Lung (tissue), 12 donors: ENCODE results near the gene ACOT7. TPM values are rescaled to one million over a fixed set of nuclear protein-coding genes. Genes with fewer than 3 reads are reported as not detected.
A peak's percentile ranks its signal among the peaks of the same experiment; 100 is the strongest.
"Not testable (repeated sequence)": the region's sequence is repeated elsewhere in the genome, so short reads cannot be mapped to it uniquely, and the experiment has no call there.

Experiments used
- ATAC-seq: fragments of 200-7000 bp; cut with Tn5 transposase; one replicate; pipeline ENCODE4 v1.9.1; 2020; ENCODE audit warnings: moderate number of reproducible peaks; ENCODE audit not compliant: insufficient read depth, low FRiP score
- DNase-seq, 3 donors: peaks; one replicate each; pipeline ENCODE4 v3.0.0-alpha.2; 2013 to 2017
- H3K27ac ChIP-seq, 2 donors: one replicate each; pipeline ENCODE4 v1.5.1; 2013; ENCODE audit warnings: mild to moderate bottlenecking in 2 of 2, moderate library complexity in 2 of 2, control low read depth in 1 of 2, inconsistent platforms in 1 of 2, low read depth in 1 of 2, low read length in 1 of 2
- H3K27me3 ChIP-seq, 3 donors: one replicate each; pipeline ENCODE4 v1.5.1; 2013; ENCODE audit warnings: low read length in 2 of 3; ENCODE audit not compliant: control insufficient read depth in 3 of 3, insufficient read depth in 3 of 3
- H3K36me3 ChIP-seq, 4 donors: one replicate each; pipeline ENCODE4 v1.5.1; 2013; ENCODE audit warnings: low read length in 4 of 4, mild to moderate bottlenecking in 1 of 4, moderate library complexity in 1 of 4; ENCODE audit not compliant: control insufficient read depth in 4 of 4, insufficient read depth in 4 of 4
- H3K4me1 ChIP-seq, 5 donors: one replicate each; pipeline ENCODE4 v1.5.1; 2013; ENCODE audit warnings: low read length in 5 of 5, mild to moderate bottlenecking in 2 of 5, moderate library complexity in 1 of 5; ENCODE audit not compliant: control insufficient read depth in 5 of 5, insufficient read depth in 5 of 5
- H3K4me3 ChIP-seq: one replicate; pipeline ENCODE4 v1.5.1; 2013; ENCODE audit warnings: mild to moderate bottlenecking, control low read depth, moderate library complexity
- H3K9ac ChIP-seq, 2 donors: one replicate each; pipeline ENCODE4 v1.5.1; 2013; ENCODE audit warnings: low read length in 2 of 2, control low read depth in 1 of 2; ENCODE audit not compliant: insufficient read depth in 1 of 2
- H3K9me3 ChIP-seq, 4 donors: one replicate each; pipeline ENCODE4 v1.5.1; 2013; ENCODE audit warnings: low read length in 3 of 4, mild to moderate bottlenecking in 1 of 4, moderate library complexity in 1 of 4; ENCODE audit not compliant: control insufficient read depth in 4 of 4, insufficient read depth in 3 of 4
- CTCF ChIP-seq: IDR thresholded peaks from 2 replicates; pipeline ENCODE4 v1.5.1; 2012; ENCODE audit warnings: mild to moderate bottlenecking; ENCODE audit errors: control extremely low read depth, extremely low read depth
- WGBS, 2 donors: extraction: QIAGEN DNeasy Blood & Tissue Kit; methylation state at CpG; one replicate each; pipeline ENCODE4 v1.1.7; 2013; 5-methylcytosine and 5-hydroxymethylcytosine counted together
- polyA plus RNA-seq, 2 donors: library from polyadenylated mRNA; stranded (reverse); fragments of 200-250 nt; gene quantifications; one replicate each; pipeline ENCODE4 v1.2.1, GENCODE V29; 2013
- total RNA-seq, 2 donors: library from RNA; depleted of rRNA in 1 of 2; stranded (reverse); fragments of >200 nt in 1 of 2; gene quantifications; one replicate each; pipeline ENCODE4 v1.2.1, GENCODE V29; 2014 to 2021
- donor health status: control.
- donor health status: control.
- donor health status: Bipolar disorder and iron deficiency.
- donor health status: healthy.
- donor health status: DM: yes; HTN: yes; CAD: no.

Gene ACOT7
- total and polyA plus RNA-seq, 4 donors: 8.8 to 37.4 (median 23.1) TPM

- WGBS, 2 donors: 76 to 92% methylated on average over 8 of the region's 8 CpGs
- not testable (repeated sequence) for H3K9me3 ChIP-seq, H3K4me3 ChIP-seq, DNase-seq, H3K27me3 ChIP-seq, H3K36me3 ChIP-seq, H3K27ac ChIP-seq, ATAC-seq, H3K9ac ChIP-seq
- peaks cover 0 to 16% (median 6%) of the 10 kb centered on the region in 5 donors for H3K4me1 ChIP-seq
These were observed 1.6 kb upstream of the ACOT7 start for GRCh38 chr1:6395130-6395529.

GRCh38 chr1:6392809-6393399 is 663 bp downstream of the ACOT7 start:
- Histone ChIP-seq H3K36me3 (no peaks in the 10 kb centered on the region), H3K9ac (no peak overlapping the region), H3K27me3 (no peaks in the 10 kb centered on the region), H3K27ac (peak overlapping the region in 1 of 2 donors; percentile 74), H3K9me3 (no peaks in the 10 kb centered on the region), H3K4me3 (peak overlapping the region; percentile 73), H3K4me1 (peaks cover 0 to 16% (median 6%) of the 10 kb centered on the region in 5 donors)
- ATAC-seq: peak; percentile 11
- DNase-seq: no peak
- 0 to 1% methylated on average over 28 to 83 of the region's 83 CpGs for WGBS, 2 donors
- no peak for TF ChIP-seq CTCF

- peaks cover 0 to 16% (median 6%) of the 10 kb centered on the region in 5 donors for H3K4me1 ChIP-seq
- H3K27me3 ChIP-seq: no peaks in the 10 kb centered on the region
- no peaks in the 10 kb centered on the region for H3K9me3 ChIP-seq
- no peaks in the 10 kb centered on the region for H3K36me3 ChIP-seq
- H3K9ac ChIP-seq: no peak overlapping the region
- WGBS, 2 donors: 31 to 40% methylated on average over 16 of the region's 16 CpGs
- peak in 2 of 3 donors; percentile 16 to 26 for DNase-seq
- TF ChIP-seq CTCF: no peak
- H3K27ac ChIP-seq: no peak overlapping the region
- no peak for ATAC-seq
- peak overlapping the region; percentile 73 for H3K4me3 ChIP-seq
These were observed 1.4 kb downstream of the ACOT7 start for GRCh38 chr1:6391951-6392808.

GRCh38 chr1:6389971-6390370 is 3.6 kb downstream of the ACOT7 start:
- Histone ChIP-seq H3K4me3 (no peak overlapping the region), H3K27me3 (no peaks in the 10 kb centered on the region), H3K27ac (no peak overlapping the region), H3K36me3 (no peaks in the 10 kb centered on the region), H3K9ac (no peak overlapping the region), H3K4me1 (peaks cover 0 to 20% (median 8%) of the 10 kb centered on the region in 5 donors), H3K9me3 (no peaks in the 10 kb centered on the region)
- ATAC-seq: no peak
- WGBS, 2 donors: 90 to 94% methylated on average over 9 of the region's 9 CpGs
- no peak for DNase-seq
- no peak for TF ChIP-seq CTCF
